ENCODE data around the gene CPNE7. TPM values are rescaled to one million over a fixed set of nuclear protein-coding genes. Genes with fewer than 3 reads are reported as not detected.

Gene CPNE7
- polyA plus RNA-seq, 3 donors, result not detected

DNA sequence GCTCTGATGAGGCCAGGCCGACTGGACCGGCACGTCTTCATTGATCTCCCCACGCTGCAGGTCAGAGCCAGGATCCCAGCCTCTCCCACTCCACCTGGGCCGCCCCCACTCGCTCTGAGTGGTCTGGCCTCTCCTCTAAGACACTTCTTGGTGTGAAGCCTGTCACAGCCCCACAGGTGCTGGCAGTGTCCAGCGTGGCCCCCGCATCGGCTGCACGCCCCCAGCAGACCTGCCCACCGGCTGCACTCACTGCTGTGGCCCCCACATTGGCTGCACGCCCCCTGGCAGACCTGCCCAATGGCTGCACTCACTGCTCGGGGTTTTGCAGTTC lies 30.9 kb upstream of the CPNE7 start:
- H3K27ac ChIP-seq (ENCODE audit: low read depth in 1 of 2, low read length in 2 of 2), result no peak overlapping the region
- Mint-ChIP-seq H3K4me3 (no peak overlapping the region), H3K9me3 (peaks cover 0 to 1% (median 0%) of the 10 kb centered on the region in 7 donors), H3K27me3 (ENCODE audit: low read depth in 3 of 3) (no peaks in the 10 kb centered on the region), H3K27ac (no peak overlapping the region), H3K36me3 (peaks cover 66 to 87% of the 10 kb centered on the region in 2 donors), H3K4me1 (no peaks in the 10 kb centered on the region)
- H2AFZ ChIP-seq (ENCODE audit: insufficient read depth, low read depth, low read length, poor library complexity, severe bottlenecking), result no peak overlapping the region
- H3K9ac ChIP-seq (ENCODE audit: insufficient read depth, low read length, poor library complexity, severe bottlenecking), result no peak overlapping the region
- intact Hi-C loops (cut with micrococcal nuclease), result no loop called here
- WGBS (ENCODE audit: insufficient coverage), result 100% methylated on average over 12 of the region's 13 CpGs
- H3K79me2 ChIP-seq (ENCODE audit: insufficient read depth, low read length), result no peaks in the 10 kb centered on the region
- H3K9me3 ChIP-seq (replicated peaks in 1 of 2; ENCODE audit: control insufficient read depth in 1 of 2, insufficient read depth in 1 of 2, low read length in 2 of 2), result no peaks in the 10 kb centered on the region
- no peak for TF ChIP-seq CTCF (IDR thresholded peaks at IDR 0.05)
- no peaks in the 10 kb centered on the region for H4K20me1 ChIP-seq (ENCODE audit: insufficient read depth, low read length)
- no peaks in the 10 kb centered on the region for H3K27me3 ChIP-seq (ENCODE audit: control insufficient read depth in 2 of 2, insufficient read depth in 2 of 2, low read length in 2 of 2)
- DNase-seq, result no peak
- peaks cover 59 to 84% of the 10 kb centered on the region in 2 donors for H3K36me3 ChIP-seq (replicated peaks in 1 of 2; ENCODE audit: control insufficient read depth in 1 of 2, insufficient read depth in 2 of 2, low read length in 2 of 2)
- H3K4me1 ChIP-seq (ENCODE audit: control insufficient read depth in 1 of 2, insufficient read depth in 2 of 2, low read length in 2 of 2), result no peaks in the 10 kb centered on the region
- H3K4me2 ChIP-seq (replicated peaks; ENCODE audit: extremely low read depth, low read length, poor library complexity, severe bottlenecking), result no peak overlapping the region
- no peak overlapping the region for H3K4me3 ChIP-seq (replicated peaks in 1 of 3; ENCODE audit: low read depth in 2 of 3, low read length in 3 of 3)

- Mint-ChIP-seq H3K9me3 (peaks cover 0 to 1% (median 0%) of the 10 kb centered on the region in 7 donors), H3K27me3 (ENCODE audit: low read depth in 3 of 3) (no peaks in the 10 kb centered on the region), H3K27ac (no peak overlapping the region), H3K4me3 (no peak overlapping the region), H3K4me1 (no peaks in the 10 kb centered on the region), H3K36me3 (peaks cover 65 to 87% of the 10 kb centered on the region in 2 donors)
- H3K9ac ChIP-seq (ENCODE audit: insufficient read depth, low read length, poor library complexity, severe bottlenecking), result no peak overlapping the region
- no peaks in the 10 kb centered on the region for H3K27me3 ChIP-seq (ENCODE audit: control insufficient read depth in 2 of 2, insufficient read depth in 2 of 2, low read length in 2 of 2)
- H3K9me3 ChIP-seq (replicated peaks in 1 of 2; ENCODE audit: control insufficient read depth in 1 of 2, insufficient read depth in 1 of 2, low read length in 2 of 2), result no peaks in the 10 kb centered on the region
- peaks cover 61 to 84% of the 10 kb centered on the region in 2 donors for H3K36me3 ChIP-seq (replicated peaks in 1 of 2; ENCODE audit: control insufficient read depth in 1 of 2, insufficient read depth in 2 of 2, low read length in 2 of 2)
- 98% methylated on average over 12 of the region's 17 CpGs for WGBS (ENCODE audit: insufficient coverage)
- H3K27ac ChIP-seq (ENCODE audit: low read depth in 1 of 2, low read length in 2 of 2), result no peak overlapping the region
- no peaks in the 10 kb centered on the region for H4K20me1 ChIP-seq (ENCODE audit: insufficient read depth, low read length)
- no peak overlapping the region for H3K4me3 ChIP-seq (replicated peaks in 1 of 3; ENCODE audit: low read depth in 2 of 3, low read length in 3 of 3)
- intact Hi-C loops (cut with micrococcal nuclease), result no loop called here
- H3K79me2 ChIP-seq (ENCODE audit: insufficient read depth, low read length), result no peaks in the 10 kb centered on the region
- no peak for TF ChIP-seq CTCF (IDR thresholded peaks at IDR 0.05)
- H3K4me1 ChIP-seq (ENCODE audit: control insufficient read depth in 1 of 2, insufficient read depth in 2 of 2, low read length in 2 of 2), result no peaks in the 10 kb centered on the region
- H3K4me2 ChIP-seq (replicated peaks; ENCODE audit: extremely low read depth, low read length, poor library complexity, severe bottlenecking), result no peak overlapping the region
- DNase-seq, result no peak
- H2AFZ ChIP-seq (ENCODE audit: insufficient read depth, low read depth, low read length, poor library complexity, severe bottlenecking), result no peak overlapping the region
Measured at GRCh38 chr16:89545044-89545830, 30.3 kb upstream of the CPNE7 start.
